Fibroblast of lung (primary cell): ENCODE measurements around the gene TMC2. TPM values are rescaled to one million over a fixed set of nuclear protein-coding genes. Genes with fewer than 3 reads are reported as not detected.

Experiments
- DNase-seq, 2 donors: peaks; one replicate each; pipeline versions ENCODE4 v3.0.0 to v3.0.0-alpha.2; 2010; ENCODE audit warnings: low read depth in 2 of 2
- H2AFZ ChIP-seq: 2 replicates; pipeline ENCODE4 v1.5.1; 2012; ENCODE audit warnings: low read length, control low read depth, inconsistent platforms
- H3K27ac ChIP-seq: 2 replicates; pipeline ENCODE4 v1.5.1; 2011; ENCODE audit warnings: low read length, control low read depth; ENCODE audit not compliant: insufficient read depth
- H3K27me3 ChIP-seq: 2 replicates; pipeline ENCODE4 v1.5.1; 2011; ENCODE audit warnings: mild to moderate bottlenecking, low read length; ENCODE audit not compliant: control insufficient read depth, insufficient read depth
- H3K36me3 ChIP-seq: 2 replicates; pipeline ENCODE4 v1.5.1; 2011; ENCODE audit warnings: low read length; ENCODE audit not compliant: control insufficient read depth, insufficient read depth
- H3K4me1 ChIP-seq: 2 replicates; pipeline ENCODE4 v1.5.1; 2011; ENCODE audit warnings: low read length; ENCODE audit not compliant: control insufficient read depth, insufficient read depth; ENCODE audit errors: extremely low read depth
- H3K4me2 ChIP-seq: 2 replicates; pipeline ENCODE4 v1.5.1; 2011; ENCODE audit warnings: low read length, control low read depth; ENCODE audit not compliant: insufficient read depth; ENCODE audit errors: extremely low read depth
- H3K4me3 ChIP-seq, 4 experiments: fragments of 200-600 bp in 1 of 4; sonication (generic) in 1 of 4; replicated peaks in 1 of 4; 2 replicates each; pipeline ENCODE4 v1.5.1; 2011 to 2016; ENCODE audit warnings: low read length in 4 of 4, low read depth in 3 of 4, mild to moderate bottlenecking in 3 of 4, control low read depth in 2 of 4, inconsistent platforms in 1 of 4, mixed read lengths in 1 of 4; ENCODE audit not compliant: insufficient read depth in 1 of 4; ENCODE audit errors: control extremely low read depth in 1 of 4
- H3K79me2 ChIP-seq: 2 replicates; pipeline ENCODE4 v1.5.1; 2012; ENCODE audit warnings: mild to moderate bottlenecking, low read length, inconsistent platforms; ENCODE audit not compliant: control insufficient read depth, insufficient read depth
- H3K9ac ChIP-seq: 2 replicates; pipeline ENCODE4 v1.5.1; 2011; ENCODE audit warnings: mild to moderate bottlenecking, low read length, control low read depth; ENCODE audit not compliant: insufficient read depth
- H3K9me3 ChIP-seq: 2 replicates; pipeline ENCODE4 v1.5.1; 2012; ENCODE audit warnings: low read depth, low read length; ENCODE audit not compliant: control insufficient read depth, insufficient read depth
- H4K20me1 ChIP-seq: 2 replicates; pipeline ENCODE4 v1.5.1; 2011; ENCODE audit warnings: low read length; ENCODE audit not compliant: control insufficient read depth, insufficient read depth; ENCODE audit errors: extremely low read depth
- CTCF ChIP-seq, 2 donors: IDR thresholded peaks in 1 of 2; conservative IDR thresholded peaks in 1 of 2; 1 replicate in 1 of 2; 2 replicates in 1 of 2; pipeline ENCODE4 v1.5.1; 2011 to 2012; ENCODE audit warnings: low read length in 2 of 2, control low read depth in 1 of 2, inconsistent platforms in 1 of 2, low read depth in 1 of 2, mild to moderate bottlenecking in 1 of 2
- EZH2 ChIP-seq: IDR thresholded peaks from 2 replicates; pipeline ENCODE4 v1.5.1; 2012; ENCODE audit warnings: low read length, control low read depth, mild to moderate bottlenecking; ENCODE audit errors: missing control alignments
- polyA plus RNA-seq, 2 donors: library from polyadenylated mRNA; depleted of rRNA in 1 of 2; stranded (reverse) in 1 of 2; unstranded in 1 of 2; fragments of >200 nt; gene quantifications; 2 replicates each; pipeline ENCODE4 v1.2.1, GENCODE V29; 2011 to 2012; ENCODE audit warnings: missing spikeins in 1 of 2
- total RNA-seq: library from RNA; depleted of rRNA; stranded (reverse); fragments of >200 nt; gene quantifications from 2 replicates; pipeline ENCODE4 v1.2.1, GENCODE V29; 2014

The TMC2 gene
- total and polyA plus RNA-seq, 2 donors (not counting 1 experiment from before 2014, with no cell fraction given), result under 0.01 TPM; not detected in 1

- no peak overlapping the region for H2AFZ ChIP-seq
- H3K9ac ChIP-seq, result no peak overlapping the region
- H3K27ac ChIP-seq, result no peak overlapping the region
- no peaks in the 10 kb centered on the region for H3K4me1 ChIP-seq
- no peaks in the 10 kb centered on the region for H3K27me3 ChIP-seq
- no peaks in the 10 kb centered on the region for H4K20me1 ChIP-seq
- DNase-seq, result no peak
- H3K4me2 ChIP-seq, result no peak overlapping the region
- H3K9me3 ChIP-seq, result no peaks in the 10 kb centered on the region
- no peaks in the 10 kb centered on the region for H3K36me3 ChIP-seq
- no peaks in the 10 kb centered on the region for H3K79me2 ChIP-seq
- TF ChIP-seq EZH2 (no peak), CTCF (conservative IDR thresholded peaks at IDR 0.05 in 1 of 2, IDR thresholded peaks at IDR 0.05 in 1 of 2; ENCODE audit: low read depth in 1 of 2, low read length in 2 of 2) (no peak)
- H3K4me3 ChIP-seq, result no peak overlapping the region
Observed at GRCh38 chr20:2640899-2641298, 104.5 kb downstream of the TMC2 start.

GRCh38 chr20:2643708-2644107 is 107.3 kb downstream of the TMC2 start:
- no peaks in the 10 kb centered on the region for H3K27me3 ChIP-seq
- no peak overlapping the region for H3K9ac ChIP-seq
- no peaks in the 10 kb centered on the region for H4K20me1 ChIP-seq
- no peaks in the 10 kb centered on the region for H3K36me3 ChIP-seq
- H3K79me2 ChIP-seq, result no peaks in the 10 kb centered on the region
- H3K9me3 ChIP-seq, result no peaks in the 10 kb centered on the region
- H2AFZ ChIP-seq, result no peak overlapping the region
- H3K4me1 ChIP-seq, result no peaks in the 10 kb centered on the region
- DNase-seq, result no peak
- TF ChIP-seq EZH2, result no peak
- TF ChIP-seq CTCF (conservative IDR thresholded peaks at IDR 0.05 in 1 of 2, IDR thresholded peaks at IDR 0.05 in 1 of 2; ENCODE audit: low read depth in 1 of 2, low read length in 2 of 2), result no peak
- no peak overlapping the region for H3K4me3 ChIP-seq
- no peak overlapping the region for H3K4me2 ChIP-seq
- no peak overlapping the region for H3K27ac ChIP-seq

- Histone ChIP-seq H3K4me1 (peaks cover 8% of the 10 kb centered on the region), H3K4me2 (peak within 1 kb of the TSS; percentile 89), H3K27ac (peak within 1 kb of the TSS; percentile 80), H3K36me3 (peaks cover 27% of the 10 kb centered on the region), H3K4me3 (peak within 1 kb of the TSS; percentile 74 to 100 (median 95)), H2AFZ (peak within 1 kb of the TSS; percentile 75), H3K27me3 (no peaks in the 10 kb centered on the region), H3K9ac (peak within 1 kb of the TSS; percentile 86), H3K79me2 (peaks cover 42% of the 10 kb centered on the region), H4K20me1 (peaks cover 4% of the 10 kb centered on the region), H3K9me3 (no peaks in the 10 kb centered on the region)
- DNase-seq, result peak; percentile 87 to 91
- TF ChIP-seq EZH2, result no peak
- no peak for TF ChIP-seq CTCF (conservative IDR thresholded peaks at IDR 0.05 in 1 of 2, IDR thresholded peaks at IDR 0.05 in 1 of 2; ENCODE audit: low read depth in 1 of 2, low read length in 2 of 2)
Observed at GRCh38 chr20:2651772-2652723, 115.7 kb downstream of the TMC2 start, which contains the start of gene NOP56. NOP56 (plus strand) TSS chr20:2652632; CDS start chr20:2652661, 29 bp downstream.
